Left renal pelvis (tissue), 4 donors: ENCODE measurements around the gene SCFD2. TPM values are rescaled to one million over a fixed set of nuclear protein-coding genes. Genes with fewer than 3 reads are reported as not detected.

Source experiments
- DNase-seq, 4 donors: peaks; one replicate each; pipeline ENCODE4 v3.0.0-alpha.2; 2013; ENCODE audit warnings: low read depth in 4 of 4, low spot score in 3 of 4
- polyA plus RNA-seq, 4 donors: library from polyadenylated mRNA; unstranded; fragments of 120-200 nt; gene quantifications; one replicate each; pipeline ENCODE4 v1.2.1, GENCODE V29; 2013; ENCODE audit not compliant: insufficient read length in 4 of 4

The SCFD2 gene
- polyA plus RNA-seq, 4 donors = 12.7 to 14.2 (median 13.5) TPM

DNA sequence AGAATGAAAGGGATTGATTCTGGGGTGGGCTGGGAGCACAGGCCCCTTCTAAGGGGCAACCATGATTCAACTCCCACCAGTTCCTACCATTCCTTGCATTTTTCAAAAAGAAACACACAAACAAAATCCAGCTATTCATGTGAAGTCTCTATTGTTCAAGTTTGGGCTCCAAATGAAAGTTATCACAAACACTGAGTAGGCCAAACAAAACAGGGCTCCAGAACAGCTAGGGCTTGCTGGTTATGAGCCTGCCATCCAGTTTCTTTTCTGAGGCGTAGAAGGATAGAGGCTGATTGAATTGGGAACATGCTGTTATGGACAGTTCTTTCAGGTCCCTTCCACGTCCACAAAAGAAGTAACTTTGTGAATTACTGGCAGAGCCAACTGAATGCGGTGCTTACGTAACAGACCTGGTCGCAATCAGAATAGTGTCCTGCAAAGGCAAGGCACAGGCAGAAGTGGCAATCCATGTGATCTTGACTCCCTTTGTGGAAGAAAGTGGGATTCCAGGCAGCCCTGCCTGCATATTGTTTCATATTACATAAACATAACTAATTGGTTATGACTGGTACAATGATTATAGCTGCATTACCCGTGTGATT is 244.5 kb downstream of the SCFD2 start:
- DNase-seq = no peak

- no peak for DNase-seq
Observed at GRCh38 chr4:53120778-53121177, 245.1 kb downstream of the SCFD2 start.

DNA sequence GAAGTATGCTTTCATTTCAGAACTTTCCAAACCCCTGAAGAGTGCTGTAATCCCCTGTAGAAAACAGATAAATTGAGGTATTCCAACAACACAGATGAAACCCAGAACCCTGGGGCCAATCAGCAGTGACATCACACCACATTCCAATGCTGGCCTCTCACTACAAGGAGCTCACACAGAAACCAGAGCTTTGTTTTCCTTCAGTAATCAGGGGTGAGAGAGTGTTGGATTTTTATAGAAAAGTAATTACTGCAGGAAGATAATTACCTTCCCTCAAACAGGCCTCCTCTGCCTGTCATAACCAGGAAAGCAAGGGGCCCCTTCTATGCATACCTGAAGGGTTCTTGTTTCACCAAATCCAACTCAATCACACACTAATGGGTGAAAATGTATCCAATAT is 246.2 kb downstream of the SCFD2 start:
- peak in 2 of 4 donors; percentile 26 to 40 for DNase-seq

- DNase-seq = no peak
Observed at GRCh38 chr4:53118676-53119075, 247.2 kb downstream of the SCFD2 start.

DNA sequence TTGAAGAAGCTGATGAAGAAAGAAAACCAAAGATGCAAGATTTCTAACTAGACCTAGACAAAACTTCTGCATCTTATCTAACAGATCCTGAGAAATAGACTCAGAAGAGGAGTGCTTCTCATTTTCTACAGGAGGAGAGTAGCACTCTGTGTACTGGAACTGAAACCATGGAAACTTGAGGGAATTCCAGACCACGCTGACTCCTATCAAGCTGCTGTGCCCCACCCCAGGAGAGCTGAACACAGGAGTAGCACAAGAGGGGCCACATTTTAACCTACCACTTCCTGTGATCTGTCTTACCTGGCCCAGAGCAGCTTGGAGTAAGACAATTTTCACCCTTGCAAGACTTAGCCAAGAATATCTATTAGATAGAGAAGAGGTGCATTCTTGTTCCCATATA is 248.9 kb downstream of the SCFD2 start:
- DNase-seq = no peak

DNA sequence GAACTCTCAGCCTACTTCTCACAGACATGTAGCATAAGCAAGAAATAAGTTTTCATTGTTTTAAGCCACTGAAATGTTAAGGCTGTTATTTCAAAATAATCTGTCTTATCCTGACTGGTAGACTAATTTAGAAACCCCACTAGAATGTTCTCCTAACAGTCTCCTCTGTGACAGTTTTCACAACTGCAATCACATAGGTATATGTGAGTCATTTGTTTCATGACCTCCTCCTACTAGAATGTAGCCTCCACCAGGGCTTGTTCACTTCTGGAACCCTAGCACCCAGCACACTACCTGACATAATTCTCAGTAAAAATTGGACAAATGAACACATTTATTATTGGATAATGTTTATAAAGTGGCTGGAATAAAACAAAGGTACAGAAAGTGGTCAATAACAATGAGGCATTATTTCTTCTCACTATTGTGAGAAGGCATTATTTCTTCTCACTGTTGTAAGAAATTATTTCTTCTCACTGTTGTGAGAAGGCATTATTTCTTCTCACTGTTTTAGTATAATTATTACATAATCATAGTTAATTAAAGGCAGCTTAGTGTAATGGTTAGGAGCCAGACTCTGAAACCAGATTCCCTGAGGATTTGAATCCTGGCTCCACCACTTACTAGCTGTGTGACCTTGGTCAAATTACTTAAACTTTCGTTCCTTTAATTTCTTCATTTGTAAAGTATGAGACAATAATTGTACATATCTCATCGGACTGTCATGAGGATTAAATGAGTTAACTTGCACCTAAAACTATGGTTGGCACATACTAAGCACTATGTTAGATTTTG is 252.2 kb downstream of the SCFD2 start:
- DNase-seq = no peak

DNA sequence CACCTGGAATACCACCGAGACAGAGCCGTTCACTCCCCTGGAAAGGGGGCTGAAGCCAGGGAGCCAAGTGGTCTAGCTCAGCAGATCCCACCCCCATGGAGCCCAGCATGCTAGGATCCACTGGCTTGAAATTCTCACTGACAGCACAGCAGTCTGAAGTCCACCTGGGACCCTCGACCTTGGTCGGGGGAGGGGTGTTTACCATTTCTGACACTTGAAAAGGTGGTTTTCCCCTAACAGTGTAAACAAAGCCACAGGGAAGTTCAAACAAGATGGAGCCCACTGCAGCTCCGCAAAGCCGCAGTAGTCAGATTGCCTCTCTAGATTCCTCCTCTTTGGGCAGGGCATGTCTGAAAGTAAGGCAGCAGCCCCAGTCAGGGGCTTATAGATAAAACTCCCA is 260.5 kb downstream of the SCFD2 start:
- DNase-seq = no peak

- no peak for DNase-seq
Observed at GRCh38 chr4:53103481-53103880, 262.4 kb downstream of the SCFD2 start.

DNA sequence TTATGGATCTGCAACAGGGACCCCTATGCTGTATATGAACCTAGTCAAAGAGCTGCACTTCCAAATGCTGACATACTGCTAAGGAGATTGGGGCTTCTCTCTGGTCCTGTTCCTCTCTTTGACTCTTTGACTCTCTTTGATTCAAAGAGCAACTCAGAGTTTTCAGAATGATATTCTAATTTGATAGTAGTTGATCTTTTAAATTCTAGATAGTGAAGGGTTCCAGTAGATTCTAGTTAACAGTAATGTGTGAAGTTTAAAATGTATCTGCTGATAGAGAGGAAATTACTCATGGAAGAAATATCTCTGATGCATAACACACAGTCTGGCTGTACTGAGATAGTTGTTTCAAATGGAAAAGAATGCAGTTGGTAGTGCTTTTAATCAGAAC is 264.7 kb downstream of the SCFD2 start:
- DNase-seq = no peak

DNA sequence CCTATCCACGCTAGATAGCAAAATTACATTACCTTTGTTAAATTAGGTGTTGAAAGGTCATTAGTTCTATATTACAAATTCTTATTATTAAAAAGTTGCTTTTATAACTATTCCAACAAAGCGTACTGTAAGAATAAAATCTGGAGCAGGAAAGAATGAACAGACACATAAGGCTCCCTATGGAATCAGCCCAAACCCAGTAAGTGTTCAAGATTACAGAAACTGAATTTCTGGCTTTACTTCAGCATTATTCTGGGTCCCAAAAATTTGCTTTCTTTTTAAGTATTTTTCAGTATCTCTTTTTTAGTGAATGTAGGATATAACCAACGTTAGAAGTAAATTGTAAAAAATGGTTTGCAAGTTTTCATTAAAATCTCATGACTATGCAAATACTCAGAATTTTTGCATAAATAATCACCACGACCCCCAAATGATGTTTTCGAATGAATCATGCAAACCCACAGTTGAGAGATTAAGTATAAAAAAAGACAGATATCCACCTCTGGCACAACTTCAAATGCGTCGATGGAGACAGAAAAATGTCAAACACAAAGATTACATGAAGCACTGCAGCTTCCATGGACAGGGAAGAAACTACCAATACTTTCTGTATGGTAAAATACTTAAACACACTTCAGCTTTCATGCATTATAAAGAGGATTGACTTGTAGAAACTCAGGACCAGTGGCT is 265.2 kb downstream of the SCFD2 start:
- DNase-seq = no peak

DNA sequence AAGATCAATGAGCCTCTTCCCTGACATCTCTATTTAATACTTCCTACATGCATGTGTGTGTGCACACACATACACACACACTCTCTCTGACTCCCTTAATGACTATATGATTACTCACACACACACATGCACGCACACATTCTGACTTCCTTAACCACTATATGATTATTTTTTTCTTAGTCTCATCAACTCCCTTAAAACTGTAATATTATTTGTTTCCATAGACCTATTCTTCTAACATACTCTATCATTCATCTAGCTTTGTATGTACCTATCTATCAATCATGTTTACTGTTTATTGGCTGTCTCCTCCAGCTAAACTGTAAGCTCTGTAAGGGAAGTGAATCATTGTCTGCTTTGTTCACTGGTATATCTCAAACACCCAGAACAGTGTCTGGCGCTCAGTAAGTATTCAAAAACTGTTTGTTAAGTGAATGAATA is 267.2 kb downstream of the SCFD2 start:
- DNase-seq = no peak

DNA sequence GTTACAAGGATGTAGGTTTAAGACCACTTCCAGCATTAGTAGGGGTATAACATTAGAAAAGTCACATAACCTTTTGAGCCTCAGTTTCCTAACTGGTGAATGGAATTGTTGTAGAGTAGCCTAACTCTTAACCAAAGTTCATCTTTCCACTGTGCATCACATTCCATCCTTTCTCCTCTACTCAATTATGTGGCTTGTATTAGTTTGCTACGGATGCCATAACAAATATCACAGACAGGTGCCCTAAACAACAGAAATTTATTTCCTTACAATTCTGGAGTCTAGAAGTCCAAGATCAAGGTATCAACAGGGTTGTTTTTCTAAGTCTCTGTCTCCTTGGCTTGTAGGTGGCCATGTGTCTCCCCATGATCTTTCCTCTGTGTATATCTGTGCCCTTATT is 271.8 kb downstream of the SCFD2 start:
- DNase-seq = no peak

DNA sequence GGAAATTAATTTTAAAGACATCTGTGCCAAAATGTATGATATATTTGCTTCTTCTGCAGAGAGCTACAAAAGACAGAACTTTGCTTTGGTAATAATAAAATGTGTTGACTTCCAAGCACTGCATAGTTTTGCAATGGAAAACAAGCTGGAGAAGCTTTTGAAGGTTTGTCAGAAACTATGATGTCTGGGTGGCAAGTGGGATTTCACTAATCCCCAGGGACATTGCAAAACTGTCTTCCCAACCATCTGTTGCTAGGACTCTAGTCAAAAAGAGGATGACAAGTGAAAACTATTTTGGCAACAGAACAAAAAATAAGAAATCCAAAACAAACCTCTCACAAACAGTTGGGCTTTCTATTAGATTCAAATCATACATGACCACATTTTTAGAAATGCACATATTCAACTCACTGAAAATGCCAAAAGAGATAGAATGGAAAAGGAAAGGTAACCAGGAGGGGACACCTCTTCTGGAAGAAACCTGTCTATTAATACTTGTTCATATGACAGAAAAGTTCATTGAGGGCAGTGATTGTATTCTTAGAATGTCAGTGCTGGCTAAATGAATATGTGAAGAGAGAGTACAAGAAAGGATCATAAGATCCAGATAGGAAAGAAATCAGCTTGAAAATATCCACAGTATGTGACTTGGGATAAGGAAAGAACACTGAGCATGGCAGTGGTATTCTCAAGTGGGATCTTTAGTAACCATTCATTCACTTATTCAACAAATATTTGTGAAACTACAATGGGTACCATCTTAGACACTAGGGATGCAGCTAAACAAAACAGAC is 275.7 kb downstream of the SCFD2 start:
- DNase-seq = no peak

DNA sequence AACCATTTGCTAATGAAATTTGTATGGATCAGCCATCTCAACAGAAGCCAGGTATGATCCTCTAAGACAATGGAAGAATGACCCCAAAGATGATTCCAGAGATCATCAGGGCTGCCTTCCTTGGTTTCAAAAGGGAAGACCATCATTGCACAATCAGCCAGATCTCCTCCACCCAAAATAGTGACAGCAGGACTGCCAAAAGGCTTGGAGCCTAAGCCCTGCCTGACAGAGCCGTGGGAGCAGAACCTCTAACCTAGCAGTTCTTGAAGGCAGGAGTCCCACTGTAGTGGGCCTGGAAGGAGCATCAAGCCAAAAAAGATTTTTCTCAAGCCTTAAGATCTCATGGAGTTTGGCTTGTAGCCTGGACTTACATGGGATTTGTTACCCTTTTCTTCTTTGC is 277.7 kb downstream of the SCFD2 start:
- DNase-seq = no peak

GRCh38 chr4:53076374-53076958 is 289.4 kb downstream of the SCFD2 start:
- DNase-seq = peak in 1 of 4 donors; percentile 21

GRCh38 chr4:53075162-53075785 is 290.6 kb downstream of the SCFD2 start:
- no peak for DNase-seq

- no peak for DNase-seq
Observed at GRCh38 chr4:53068755-53069330, 297.0 kb downstream of the SCFD2 start.

DNA sequence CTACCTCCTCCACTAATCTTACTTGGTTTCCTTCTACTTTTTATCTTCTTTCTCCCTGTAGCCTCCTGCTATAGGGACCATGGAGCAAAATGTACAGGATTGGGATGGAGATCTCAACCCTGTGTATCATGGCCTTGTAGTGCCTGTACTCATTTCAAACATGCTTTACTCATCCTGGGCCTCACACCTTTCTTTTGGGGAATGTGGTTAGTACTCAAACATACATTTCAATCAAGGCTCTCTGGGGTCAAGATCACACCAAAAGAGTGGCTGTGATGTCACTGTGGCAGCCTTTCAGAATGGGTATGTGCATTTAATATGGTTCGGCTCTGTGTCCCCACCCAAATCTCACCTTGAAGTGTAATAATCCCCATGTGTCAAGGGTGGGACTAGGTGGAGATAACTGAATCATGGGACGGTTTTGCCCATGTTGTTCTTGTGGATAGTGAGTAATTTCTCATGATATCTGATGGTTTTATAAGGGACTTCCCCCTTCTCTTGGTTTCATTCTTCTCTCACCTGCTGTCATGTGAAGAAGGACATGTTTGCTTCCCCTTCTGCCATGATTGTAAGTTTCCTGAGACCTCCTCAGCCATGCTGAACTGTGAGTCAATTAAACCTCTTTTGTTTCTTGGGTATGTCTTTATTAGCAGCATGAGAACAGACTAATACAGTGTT is 298.6 kb downstream of the SCFD2 start:
- no peak for DNase-seq

- no peak for DNase-seq
Observed at GRCh38 chr4:53066155-53066554, 299.7 kb downstream of the SCFD2 start.
